KMS-11 (cell line): ENCODE results near the gene ABCF3.

Experiments
- H2AFZ ChIP-seq: fragments of 200-600 bp; sonication (generic); 2 replicates; pipeline ENCODE4 v1.6.1; 2016; ENCODE audit warnings: antibody characterized with exemption, mixed run types, low read depth
- H3K27ac ChIP-seq: fragments of 200-600 bp; sonication (generic); 2 replicates; pipeline ENCODE4 v1.6.1; 2016; ENCODE audit warnings: mild to moderate bottlenecking, mixed run types
- H3K27me3 ChIP-seq: fragments of 200-600 bp; sonication (generic); 2 replicates; pipeline ENCODE4 v1.6.1; 2017; ENCODE audit warnings: mild to moderate bottlenecking, low read depth, mixed run types, moderate library complexity; ENCODE audit not compliant: insufficient read depth
- H3K36me3 ChIP-seq: fragments of 200-600 bp; sonication (generic); 2 replicates; pipeline ENCODE4 v1.6.1; 2017; ENCODE audit warnings: mild to moderate bottlenecking, mixed run types; ENCODE audit not compliant: insufficient read depth
- H3K4me1 ChIP-seq: fragments of 200-600 bp; sonication (generic); 2 replicates; pipeline ENCODE4 v1.6.1; 2016; ENCODE audit warnings: mild to moderate bottlenecking, low read depth, mixed run types; ENCODE audit not compliant: poor library complexity, severe bottlenecking
- H3K4me2 ChIP-seq: fragments of 200-600 bp; sonication (generic); 2 replicates; pipeline ENCODE4 v1.7.0; 2016; ENCODE audit warnings: mild to moderate bottlenecking, mixed run types
- H3K4me3 ChIP-seq: fragments of 200-600 bp; sonication (generic); IDR thresholded peaks from 2 replicates; pipeline ENCODE4 v1.6.1; 2017; ENCODE audit warnings: low read depth, low read length, mixed read lengths; ENCODE audit not compliant: insufficient read depth
- H3K79me2 ChIP-seq: fragments of 200-600 bp; sonication (generic); 2 replicates; pipeline ENCODE4 v1.6.1; 2016; ENCODE audit warnings: low read depth, mixed run types; ENCODE audit not compliant: insufficient read depth
- H3K9ac ChIP-seq: fragments of 200-600 bp; sonication (generic); 2 replicates; pipeline ENCODE4 v1.6.1; 2016; ENCODE audit warnings: mild to moderate bottlenecking, mixed run types
- H4K20me1 ChIP-seq: fragments of 200-600 bp; sonication (generic); 2 replicates; pipeline ENCODE4 v1.6.1; 2016; ENCODE audit warnings: mild to moderate bottlenecking, mixed run types; ENCODE audit not compliant: insufficient read depth
- TF ChIP-seq, protein P1 (sequence below): fragments of 200-600 bp; sonication (generic); conservative IDR thresholded peaks from 2 replicates; pipeline ENCODE4 v1.6.1; 2017; ENCODE audit warnings: low read depth, mild to moderate bottlenecking, antibody characterized with exemption, low read length, moderate library complexity, mixed read lengths

ABCF3 gene

GRCh38 chr3:184186184-184186901 lies at the start of gene ABCF3:
Gene ABCF3, plus strand, starts transcription at chr3:184186199. Its CDS starts 9 bp downstream, at chr3:184186208.
- H3K4me1 ChIP-seq, result peaks cover 16% of the 10 kb centered on the region
- peak within 1 kb of the TSS; percentile 84 for H3K27ac ChIP-seq
- no peaks in the 10 kb centered on the region for H3K27me3 ChIP-seq
- peaks cover 23% of the 10 kb centered on the region; the same call in 1 of the 2 replicates for H3K36me3 ChIP-seq
- no peaks in the 10 kb centered on the region; the same call in 1 of the 2 replicates for H4K20me1 ChIP-seq
- peak within 1 kb of the TSS; percentile 87 for H3K4me3 ChIP-seq
- H3K9ac ChIP-seq, result peak within 1 kb of the TSS; percentile 96
- H2AFZ ChIP-seq, result peak within 1 kb of the TSS; percentile 80
- H3K4me2 ChIP-seq, result peak within 1 kb of the TSS; percentile 97
- peaks cover 28% of the 10 kb centered on the region for H3K79me2 ChIP-seq
- TF ChIP-seq, protein P1, sequence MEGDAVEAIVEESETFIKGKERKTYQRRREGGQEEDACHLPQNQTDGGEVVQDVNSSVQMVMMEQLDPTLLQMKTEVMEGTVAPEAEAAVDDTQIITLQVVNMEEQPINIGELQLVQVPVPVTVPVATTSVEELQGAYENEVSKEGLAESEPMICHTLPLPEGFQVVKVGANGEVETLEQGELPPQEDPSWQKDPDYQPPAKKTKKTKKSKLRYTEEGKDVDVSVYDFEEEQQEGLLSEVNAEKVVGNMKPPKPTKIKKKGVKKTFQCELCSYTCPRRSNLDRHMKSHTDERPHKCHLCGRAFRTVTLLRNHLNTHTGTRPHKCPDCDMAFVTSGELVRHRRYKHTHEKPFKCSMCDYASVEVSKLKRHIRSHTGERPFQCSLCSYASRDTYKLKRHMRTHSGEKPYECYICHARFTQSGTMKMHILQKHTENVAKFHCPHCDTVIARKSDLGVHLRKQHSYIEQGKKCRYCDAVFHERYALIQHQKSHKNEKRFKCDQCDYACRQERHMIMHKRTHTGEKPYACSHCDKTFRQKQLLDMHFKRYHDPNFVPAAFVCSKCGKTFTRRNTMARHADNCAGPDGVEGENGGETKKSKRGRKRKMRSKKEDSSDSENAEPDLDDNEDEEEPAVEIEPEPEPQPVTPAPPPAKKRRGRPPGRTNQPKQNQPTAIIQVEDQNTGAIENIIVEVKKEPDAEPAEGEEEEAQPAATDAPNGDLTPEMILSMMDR, result no peak

DNA sequence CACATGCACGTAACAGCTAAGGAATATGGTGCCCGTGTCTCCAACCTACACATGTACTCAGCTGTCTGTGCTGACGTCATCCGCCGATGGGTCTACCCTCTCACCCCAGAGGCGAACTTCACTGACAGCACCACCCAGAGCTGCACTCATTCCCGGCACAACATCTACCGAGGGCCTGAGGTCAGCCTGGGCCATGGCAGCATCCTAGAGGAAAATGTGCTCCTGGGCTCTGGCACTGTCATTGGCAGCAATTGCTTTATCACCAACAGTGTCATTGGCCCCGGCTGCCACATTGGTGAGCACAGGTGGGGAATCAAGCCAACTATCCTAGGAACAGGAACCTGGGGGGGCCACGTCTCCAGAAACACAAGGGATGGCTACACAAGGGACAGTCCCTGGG lies 45.6 kb upstream of the ABCF3 start:
- Histone ChIP-seq H3K4me2 (no peak overlapping the region), H3K4me3 (no peak overlapping the region)
- TF ChIP-seq, protein P1, result no peak

DNA sequence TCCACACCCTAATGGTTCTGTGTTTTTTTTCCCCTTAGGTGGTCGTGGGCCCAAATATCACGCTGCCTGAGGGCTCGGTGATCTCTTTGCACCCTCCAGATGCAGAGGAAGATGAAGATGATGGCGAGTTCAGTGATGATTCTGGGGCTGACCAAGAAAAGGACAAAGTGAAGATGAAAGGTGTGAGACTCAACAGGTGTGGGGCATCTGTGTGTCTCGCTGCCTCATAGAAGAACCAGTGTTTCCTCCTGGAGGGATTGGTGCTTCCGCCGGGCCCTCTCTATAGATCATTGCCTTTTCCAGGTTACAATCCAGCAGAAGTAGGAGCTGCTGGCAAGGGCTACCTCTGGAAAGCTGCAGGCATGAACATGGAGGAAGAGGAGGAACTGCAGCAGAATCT lies 43.8 kb upstream of the ABCF3 start:
- H4K20me1 ChIP-seq, result no peaks in the 10 kb centered on the region
- H3K27me3 ChIP-seq, result no peaks in the 10 kb centered on the region
- H3K27ac ChIP-seq, result no peak overlapping the region
- H3K4me3 ChIP-seq, result no peak overlapping the region
- no peak overlapping the region for H3K4me2 ChIP-seq
- peaks cover 31% of the 10 kb centered on the region for H3K79me2 ChIP-seq
- no peak overlapping the region for H2AFZ ChIP-seq
- TF ChIP-seq, protein P1, result no peak
- H3K36me3 ChIP-seq, result peaks cover 14% of the 10 kb centered on the region; the same call in 1 of the 2 replicates
- H3K4me1 ChIP-seq, result peaks cover 4% of the 10 kb centered on the region
- H3K9ac ChIP-seq, result no peak overlapping the region

More for the DNA sequence above, 45.6 kb upstream of the ABCF3 start:
- peaks cover 15% of the 10 kb centered on the region for H3K4me1 ChIP-seq
- no peaks in the 10 kb centered on the region for H3K27me3 ChIP-seq
- H2AFZ ChIP-seq, result no peak overlapping the region
- H3K79me2 ChIP-seq, result peaks cover 48% of the 10 kb centered on the region
- H3K9ac ChIP-seq, result no peak overlapping the region
- peaks cover 14% of the 10 kb centered on the region; the same call in 1 of the 2 replicates for H3K36me3 ChIP-seq
- H3K27ac ChIP-seq, result no peak overlapping the region
- no peaks in the 10 kb centered on the region for H4K20me1 ChIP-seq

- Histone ChIP-seq H3K9ac (no peak overlapping the region), H3K4me1 (no peaks in the 10 kb centered on the region), H3K27me3 (no peaks in the 10 kb centered on the region), H4K20me1 (no peaks in the 10 kb centered on the region), H3K4me2 (no peak overlapping the region), H2AFZ (no peak overlapping the region), H3K36me3 (peaks cover 14% of the 10 kb centered on the region; the same call in 1 of the 2 replicates), H3K4me3 (no peak overlapping the region), H3K79me2 (peaks cover 19% of the 10 kb centered on the region; the same call in 1 of the 2 replicates), H3K27ac (no peak overlapping the region)
- TF ChIP-seq, protein P1, result no peak
These were observed 42.7 kb upstream of the ABCF3 start for GRCh38 chr3:184143327-184143726.
